ENCODE results near the gene RPRD1B. TPM values are rescaled to one million over a fixed set of nuclear protein-coding genes. Genes with fewer than 3 reads are reported as not detected.

Gene RPRD1B
- total and polyA plus RNA-seq, 2 donors (not counting 3 experiments of a cell fraction or from before 2014, with no cell fraction given) = 13.0 to 29.3 TPM

DNA sequence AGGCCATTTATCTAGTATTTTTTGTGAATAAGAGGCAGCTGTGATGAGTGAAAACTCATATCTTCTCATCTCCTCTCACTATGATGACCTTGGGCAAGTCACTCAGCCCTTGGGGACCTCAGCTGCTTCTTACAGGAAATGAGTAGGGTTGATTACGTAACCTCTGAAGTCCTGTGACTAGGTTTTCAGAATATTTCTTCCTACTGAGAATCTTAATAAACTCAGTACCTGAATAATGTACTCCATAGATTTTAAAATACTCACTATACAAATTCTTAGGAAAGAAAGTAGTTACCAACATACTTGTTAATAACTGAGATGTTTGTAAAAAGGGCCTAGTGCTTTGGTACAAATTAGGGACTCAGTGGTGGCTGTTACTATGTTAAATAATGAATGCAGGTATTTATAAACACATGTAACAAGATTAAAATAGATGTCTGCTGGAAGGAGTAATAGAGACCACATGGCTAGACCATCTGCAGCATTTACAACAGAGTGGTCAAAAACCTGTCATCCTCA lies 60.9 kb downstream of the RPRD1B start:
- BruUV-seq (replicated peaks) = TSS peak; percentile 38
- no peak overlapping the region for H2AFZ ChIP-seq (ENCODE audit: low read depth, low read length)
- peaks cover 44% of the 10 kb centered on the region for H3K4me1 ChIP-seq (ENCODE audit: control insufficient read depth, extremely low read depth, insufficient read depth, low read length)
- peak overlapping the region; percentile 14 for H3K4me2 ChIP-seq (ENCODE audit: insufficient read depth, low read length)
- intact Hi-C loops (cut with micrococcal nuclease) (no loop called here), dilution Hi-C loops (cut with MboI; ENCODE audit: extremely low pct_ligation_motif_present, low sequenced_read_pairs) (no loop called here)
- H3K36me3 ChIP-seq (ENCODE audit: control insufficient read depth in 2 of 2, extremely low read depth in 1 of 2, insufficient read depth in 2 of 2, low read length in 2 of 2) = peaks cover 0 to 2% of the 10 kb centered on the region in 2 experiments
- peak; percentile 72 for DNase-seq (ENCODE audit: low read depth, low spot score)
- no peak overlapping the region for H3K9ac ChIP-seq (replicated peaks; ENCODE audit: extremely low read depth, insufficient read depth, low read length)
- no peaks in the 10 kb centered on the region for H3K79me2 ChIP-seq (ENCODE audit: control insufficient read depth, insufficient read depth, low read length)
- no peaks in the 10 kb centered on the region for H4K20me1 ChIP-seq (replicated peaks; ENCODE audit: control insufficient read depth, extremely low read depth, insufficient read depth, low read length)
- no peaks in the 10 kb centered on the region for H3K9me1 ChIP-seq (replicated peaks; ENCODE audit: control insufficient read depth, extremely low read depth, insufficient read depth, low read length)
- H3K4me3 ChIP-seq (replicated peaks in 1 of 3; ENCODE audit: insufficient read depth in 1 of 3, low read depth in 1 of 3, low read length in 3 of 3) = no peak overlapping the region
- H3K9me3 ChIP-seq (replicated peaks; ENCODE audit: control insufficient read depth, insufficient read depth, low read length) = no peaks in the 10 kb centered on the region
- peak; percentile 74 for FAIRE-seq
- H3K27ac ChIP-seq (ENCODE audit: insufficient read depth, low read depth, low read length) = peak overlapping the region; percentile 74
- no peaks in the 10 kb centered on the region for H3K27me3 ChIP-seq (ENCODE audit: control insufficient read depth in 2 of 2, insufficient read depth in 2 of 2, low read length in 2 of 2)
- TF ChIP-seq POLR2AphosphoS5 (IDR thresholded peaks at IDR 0.05; ENCODE audit: insufficient read depth, low read depth, low read length) = peak; percentile 65
- TF ChIP-seq MYC (IDR thresholded peaks at IDR 0.05; ENCODE audit: low read depth, low read length) = no peak
- peak; percentile 98 for TF ChIP-seq GATA2 (IDR thresholded peaks at IDR 0.05; ENCODE audit: insufficient read depth, insufficient read length, low read depth, low read length)
- TF ChIP-seq, protein P1, sequence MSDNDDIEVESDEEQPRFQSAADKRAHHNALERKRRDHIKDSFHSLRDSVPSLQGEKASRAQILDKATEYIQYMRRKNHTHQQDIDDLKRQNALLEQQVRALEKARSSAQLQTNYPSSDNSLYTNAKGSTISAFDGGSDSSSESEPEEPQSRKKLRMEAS (IDR thresholded peaks at IDR 0.05; ENCODE audit: insufficient read depth, insufficient read length) = no peak
- TF ChIP-seq, protein P2, sequence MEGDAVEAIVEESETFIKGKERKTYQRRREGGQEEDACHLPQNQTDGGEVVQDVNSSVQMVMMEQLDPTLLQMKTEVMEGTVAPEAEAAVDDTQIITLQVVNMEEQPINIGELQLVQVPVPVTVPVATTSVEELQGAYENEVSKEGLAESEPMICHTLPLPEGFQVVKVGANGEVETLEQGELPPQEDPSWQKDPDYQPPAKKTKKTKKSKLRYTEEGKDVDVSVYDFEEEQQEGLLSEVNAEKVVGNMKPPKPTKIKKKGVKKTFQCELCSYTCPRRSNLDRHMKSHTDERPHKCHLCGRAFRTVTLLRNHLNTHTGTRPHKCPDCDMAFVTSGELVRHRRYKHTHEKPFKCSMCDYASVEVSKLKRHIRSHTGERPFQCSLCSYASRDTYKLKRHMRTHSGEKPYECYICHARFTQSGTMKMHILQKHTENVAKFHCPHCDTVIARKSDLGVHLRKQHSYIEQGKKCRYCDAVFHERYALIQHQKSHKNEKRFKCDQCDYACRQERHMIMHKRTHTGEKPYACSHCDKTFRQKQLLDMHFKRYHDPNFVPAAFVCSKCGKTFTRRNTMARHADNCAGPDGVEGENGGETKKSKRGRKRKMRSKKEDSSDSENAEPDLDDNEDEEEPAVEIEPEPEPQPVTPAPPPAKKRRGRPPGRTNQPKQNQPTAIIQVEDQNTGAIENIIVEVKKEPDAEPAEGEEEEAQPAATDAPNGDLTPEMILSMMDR (IDR thresholded peaks at IDR 0.05; ENCODE audit: extremely low read depth in 1 of 2, insufficient read depth in 1 of 2, low read depth in 1 of 2, low read length in 2 of 2) = no peak
- no peak for TF ChIP-seq EZH2 (IDR thresholded peaks at IDR 0.05; ENCODE audit: borderline replicate concordance, low read depth, low read length, severe bottlenecking)
- TF ChIP-seq FOS (IDR thresholded peaks at IDR 0.05; ENCODE audit: borderline replicate concordance, insufficient read depth, low read length) = peak; percentile 80
- no peak for TF ChIP-seq POLR2A (IDR thresholded peaks at IDR 0.05; ENCODE audit: low read depth, low read length)
- TF ChIP-seq JUN (IDR thresholded peaks at IDR 0.05; ENCODE audit: borderline replicate concordance, insufficient read depth, insufficient read length, low read depth) = peak; percentile 79
- CTCF ChIA-PET = interaction anchor here (1.8 to 4.2 kb wide), 3 partner anchors 10 to 21 kb away, joined by 6 to 20 read pairs (median 7); no protein-coding TSS in a partner anchor
- POLR2A ChIA-PET = no interaction called here
